Right lobe of liver (tissue), 4 donors: ENCODE measurements around the gene VWA5B1.

Source experiments
- CTCF ChIP-seq, 4 donors: fragments of 200-600 bp in 3 of 4; fragments of 450-650 bp in 1 of 4; IDR thresholded peaks; one replicate each; pipeline versions ENCODE4 v1.5.1 to v1.8.0; 2016 to 2022; ENCODE audit warnings: antibody characterized with exemption in 4 of 4, mild to moderate bottlenecking in 2 of 4
- POLR2A ChIP-seq: fragments of 450-650 bp; IDR thresholded peaks from one replicate; pipeline ENCODE4 v1.6.1; 2017; ENCODE audit warnings: antibody characterized with exemption, mild to moderate bottlenecking
- donor health status: DM: no; HTN: no; CAD: no.
- donor health status: DM: no; HTN: no; CAD: no.
- donor health status: DM: no; HTN: yes; CAD: no.

DNA sequence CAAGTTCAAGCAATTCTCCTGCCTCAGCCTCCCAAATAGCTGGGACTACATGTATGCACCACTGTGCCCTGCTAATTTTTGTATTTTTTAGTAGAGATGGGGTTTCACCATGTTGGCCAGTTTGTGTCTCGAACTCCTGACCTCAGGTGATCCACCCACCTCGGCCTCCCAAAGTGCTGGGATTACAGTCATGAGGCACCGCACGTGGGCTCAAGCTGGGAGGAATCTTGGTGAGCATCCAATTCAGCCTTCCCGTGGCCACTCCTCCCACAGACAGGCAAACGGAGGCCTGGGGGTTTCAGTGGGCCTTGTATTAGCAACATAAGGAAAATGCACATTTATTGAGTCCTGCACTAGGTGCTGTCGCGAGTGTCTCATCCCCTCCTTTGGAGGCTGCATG, 24.5 kb upstream of the VWA5B1 start:
- TF ChIP-seq CTCF (IDR thresholded peaks at IDR 0.05) (no peak), POLR2A (no peak)
